ENCODE data around the gene SMYD1.

The SMYD1 gene

DNA sequence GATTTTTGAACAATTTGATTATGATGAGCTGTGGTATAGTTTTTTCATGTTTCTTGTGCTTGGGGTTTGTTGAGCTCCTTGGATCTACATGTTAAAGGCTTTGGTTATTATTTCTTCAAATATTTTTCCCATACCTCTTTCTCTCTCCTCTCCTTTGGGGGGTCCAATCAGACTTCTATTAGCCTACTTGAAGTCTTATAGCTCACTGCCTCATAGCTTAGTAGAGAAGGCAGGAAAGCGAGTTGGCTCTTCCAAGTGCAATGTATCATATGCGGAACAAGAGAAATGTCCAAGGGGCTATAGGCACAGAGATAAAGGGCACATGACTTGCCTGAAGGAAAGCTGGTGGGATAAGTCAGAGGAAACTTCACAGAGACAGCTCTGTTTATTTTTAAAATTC, 74.3 kb downstream of the SMYD1 start:
- DNase-seq (ENCODE audit: low read depth, low spot score) = no peak

DNA sequence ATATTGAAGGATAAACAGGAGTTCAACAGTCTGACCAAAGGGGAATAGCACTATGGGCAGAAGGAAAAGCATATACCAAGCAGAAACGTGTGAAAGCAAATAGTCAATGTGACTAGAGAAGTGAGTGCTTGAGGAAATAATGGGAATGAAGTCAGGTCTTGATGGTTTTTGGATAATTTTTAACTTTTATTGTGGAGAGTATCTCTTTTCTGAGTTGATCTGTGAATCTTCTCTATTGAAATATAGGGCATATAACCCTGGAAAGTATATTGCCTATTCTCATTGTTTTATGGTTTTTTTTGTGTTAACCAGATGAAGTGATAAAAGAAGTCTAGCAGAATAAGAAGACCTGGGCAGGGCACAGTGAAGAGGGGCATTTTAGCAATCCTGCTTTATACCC, 76.6 kb downstream of the SMYD1 start:
- no peak for DNase-seq (ENCODE audit: low read depth, low spot score)

DNA sequence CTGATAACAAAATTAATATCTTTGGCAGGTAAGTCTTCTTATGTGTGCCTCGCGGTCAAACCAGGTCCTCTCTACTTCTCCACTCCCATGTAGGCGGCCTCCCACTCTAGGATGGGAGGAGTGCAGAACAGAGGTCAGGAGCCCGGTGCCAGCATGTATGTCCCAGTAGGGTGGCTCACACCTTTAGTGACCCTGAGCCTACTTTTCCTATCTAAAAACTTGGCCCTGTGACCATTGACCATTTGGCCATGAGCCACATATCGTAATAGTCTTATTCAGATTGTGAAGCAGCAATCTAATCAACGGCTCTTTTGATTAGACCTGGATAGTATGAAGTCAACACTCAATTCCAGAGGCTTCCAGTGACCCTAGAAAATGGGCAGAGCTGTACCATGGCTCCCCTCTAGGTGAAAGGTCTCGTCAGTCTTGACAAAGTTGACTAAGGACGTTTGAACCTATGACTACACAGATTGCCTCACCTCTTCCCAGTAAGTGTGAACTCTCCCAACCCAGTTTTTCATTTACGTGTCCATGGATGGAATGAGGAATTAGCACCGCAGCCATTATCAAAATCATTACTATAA, 77.4 kb downstream of the SMYD1 start:
- no peak for DNase-seq (ENCODE audit: low read depth, low spot score)

DNA sequence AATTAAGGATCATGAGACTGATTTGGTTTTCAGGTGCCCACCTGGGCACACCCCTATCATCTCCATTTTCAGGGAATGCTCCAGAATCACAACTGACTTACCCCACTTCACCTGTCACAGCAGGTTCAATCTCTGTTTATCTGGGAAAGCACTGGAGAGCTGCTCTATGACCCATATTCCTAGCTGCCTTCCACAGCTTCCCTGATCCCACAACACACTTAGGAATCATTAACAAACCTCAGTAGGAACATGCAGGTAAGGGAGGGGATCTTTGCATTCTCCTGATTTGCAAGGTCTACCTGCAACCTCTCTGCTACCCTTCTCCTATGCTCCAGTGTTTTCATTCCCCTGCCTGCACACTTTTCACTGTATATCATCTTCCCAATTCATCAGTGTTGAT, 79.0 kb downstream of the SMYD1 start:
- no peak for DNase-seq (ENCODE audit: low read depth, low spot score)

DNA sequence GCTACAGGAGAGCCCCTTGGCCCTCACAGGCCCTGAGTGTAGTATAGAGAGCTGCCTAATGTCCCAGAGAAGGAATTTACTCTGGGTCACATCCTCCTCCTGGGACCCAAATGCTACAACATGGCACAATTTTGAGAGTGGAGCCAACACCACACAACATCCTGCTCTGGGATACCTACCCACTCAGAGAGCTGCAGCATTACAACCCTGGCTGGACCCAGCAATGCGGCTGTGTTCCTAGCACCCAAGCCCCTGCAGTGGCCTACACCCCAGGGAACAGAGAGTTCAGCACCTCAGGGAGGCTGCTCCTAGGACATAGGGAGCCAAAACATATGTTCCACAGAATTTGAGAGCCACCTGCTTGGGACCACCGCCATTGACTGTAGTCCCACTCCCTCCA, 79.5 kb downstream of the SMYD1 start:
- no peak for DNase-seq (ENCODE audit: low read depth, low spot score)

DNA sequence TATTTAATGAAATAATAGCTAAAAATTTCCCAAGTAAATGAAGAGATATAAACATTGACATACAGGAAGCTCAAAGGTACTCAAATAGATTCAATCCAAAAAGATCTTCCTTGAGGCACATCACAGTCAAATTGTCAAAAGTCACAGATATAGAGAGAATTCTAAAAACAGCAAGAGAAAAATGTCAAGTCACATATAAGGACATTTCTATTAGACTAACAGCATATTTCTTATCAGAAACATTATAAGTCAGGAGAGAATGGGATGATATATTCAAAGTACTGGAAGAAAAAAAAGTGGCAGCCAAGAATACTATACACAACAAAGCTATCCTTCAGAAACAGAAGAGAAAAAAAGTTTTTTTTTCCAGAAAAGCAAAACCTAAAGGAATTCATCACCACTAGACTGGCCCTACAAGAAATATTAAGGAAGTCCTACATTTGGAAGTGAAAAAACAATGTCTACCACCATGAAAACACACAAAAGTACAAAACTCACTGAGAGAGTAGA, 81.4 kb downstream of the SMYD1 start:
- DNase-seq (ENCODE audit: low read depth, low spot score) = no peak

DNA sequence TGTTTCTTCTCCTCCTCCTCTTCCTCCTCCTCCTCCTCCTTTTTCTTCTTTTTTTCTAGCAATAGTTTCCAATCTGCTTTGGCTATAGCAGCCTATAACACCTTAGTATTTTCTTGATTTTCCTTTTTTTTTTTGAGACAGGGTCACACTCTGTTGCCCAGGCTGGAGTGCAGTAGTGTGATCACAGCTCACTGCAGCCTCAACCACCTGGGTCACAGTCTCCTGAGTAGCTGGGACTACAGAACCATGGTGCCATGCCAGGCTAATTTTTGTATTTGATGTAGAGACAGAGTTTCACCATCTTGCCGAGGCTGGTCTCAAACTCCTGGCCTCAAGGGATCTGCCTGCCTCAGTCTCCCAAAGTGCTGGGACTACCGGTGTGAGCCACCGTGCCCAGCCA, 91.9 kb downstream of the SMYD1 start:
- no peak for DNase-seq (ENCODE audit: low read depth, low spot score)

DNA sequence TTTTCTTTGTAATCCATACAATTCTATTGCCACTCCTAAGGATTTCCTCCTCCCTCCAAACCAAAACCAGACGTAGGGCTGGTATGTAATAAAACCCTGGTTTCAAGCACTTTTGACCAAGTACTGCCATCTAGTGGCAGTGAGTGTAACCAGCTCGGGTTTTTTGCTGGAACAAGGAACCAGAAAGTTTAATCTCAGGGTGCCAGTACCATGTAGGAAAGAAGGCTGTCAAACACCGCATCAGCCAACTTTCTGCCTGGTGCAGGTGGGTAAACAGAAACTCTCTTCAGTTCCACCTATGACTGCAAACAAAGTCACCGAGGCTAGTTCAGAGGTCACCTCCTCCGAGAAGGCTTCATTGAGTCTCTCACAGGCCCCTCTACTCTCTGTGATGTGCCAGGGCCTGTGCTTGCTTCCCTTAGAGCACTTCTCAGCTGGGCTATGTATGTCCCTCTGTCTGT, 92.4 kb downstream of the SMYD1 start:
- peak; percentile 40 for DNase-seq (ENCODE audit: low read depth, low spot score)

DNA sequence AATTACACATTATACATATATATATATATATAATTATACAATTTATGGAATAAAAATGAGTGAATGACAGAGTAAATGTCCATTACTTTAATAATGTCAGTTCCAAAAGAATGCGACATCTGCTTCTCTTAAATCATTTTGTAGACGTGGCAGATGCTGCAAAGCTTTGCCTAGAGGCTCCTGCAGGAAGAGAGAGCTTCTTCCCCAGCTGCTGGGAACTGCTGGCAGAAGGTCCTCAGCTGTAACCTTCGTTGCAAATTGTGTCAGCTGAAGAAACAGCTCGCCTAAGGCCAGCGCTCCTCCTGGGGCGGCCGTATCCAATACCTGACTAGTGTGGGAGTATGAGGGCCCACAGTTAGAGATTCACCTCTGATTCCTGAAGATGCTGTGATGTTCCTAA, 92.9 kb downstream of the SMYD1 start:
- no peak for DNase-seq (ENCODE audit: low read depth, low spot score)

DNA sequence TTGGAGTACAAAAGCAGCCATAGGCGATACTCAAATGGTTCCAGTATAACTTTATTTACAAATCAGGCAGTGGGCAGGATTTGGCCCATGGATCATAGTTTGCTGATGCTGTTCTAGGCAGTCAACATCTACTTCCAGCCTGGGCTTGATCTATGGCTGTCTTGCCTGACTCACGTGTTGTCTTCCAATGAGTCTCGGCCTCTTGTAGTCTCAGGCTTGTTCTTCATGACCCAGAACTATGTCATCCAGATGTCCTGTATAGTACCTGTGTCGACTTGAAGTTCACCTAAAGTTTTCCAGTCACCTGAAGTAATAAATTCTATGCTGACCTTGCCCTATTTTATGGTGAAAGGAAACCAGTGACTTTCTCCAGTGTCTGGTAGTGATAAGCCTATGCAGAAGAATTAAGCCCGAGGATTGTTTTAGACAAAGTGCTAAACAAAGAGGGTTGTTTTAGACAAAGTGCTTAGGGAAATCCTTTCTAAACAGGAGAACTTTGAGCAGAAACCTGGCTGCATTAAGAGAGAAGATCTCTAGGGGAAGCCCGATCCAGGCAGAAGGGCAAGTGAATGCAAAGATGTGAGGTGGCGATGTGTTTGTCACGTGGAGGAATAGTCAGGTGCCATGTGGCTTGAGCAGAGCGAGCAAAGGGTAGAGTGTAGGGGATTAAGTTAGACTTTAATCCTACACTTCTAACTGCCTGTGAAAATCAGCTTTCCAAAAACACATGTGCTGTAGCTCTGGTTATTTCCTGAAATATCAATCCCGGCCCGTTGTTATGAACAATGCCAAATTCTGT, 94.0 kb downstream of the SMYD1 start:
- no peak for DNase-seq (ENCODE audit: low read depth, low spot score)
